ENCODE data around the gene ZBTB46. TPM values are rescaled to one million over a fixed set of nuclear protein-coding genes. Genes with fewer than 3 reads are reported as not detected.

The ZBTB46 gene
- total RNA-seq, 6 experiments from 2014 or later: 0.38 to 1.1 (median 0.64) TPM

GRCh38 chr20:63702751-63703470 is 128.2 kb downstream of the ZBTB46 start:
- Mint-ChIP-seq H3K4me1 (ENCODE audit: low read depth) (peaks cover 27% of the 10 kb centered on the region), H3K27me3 (ENCODE audit: insufficient read depth) (peaks cover 15% of the 10 kb centered on the region), H3K9me3 (no peaks in the 10 kb centered on the region), H3K4me3 (no peak overlapping the region), H3K36me3 (ENCODE audit: low read depth) (peaks cover 12% of the 10 kb centered on the region), H3K27ac (no peak overlapping the region)
- no peak for TF ChIP-seq CTCF (IDR thresholded peaks at IDR 0.05)
- no peak for DNase-seq

- Mint-ChIP-seq H3K27me3 (ENCODE audit: insufficient read depth) (peaks cover 18% of the 10 kb centered on the region), H3K36me3 (ENCODE audit: low read depth) (peaks cover 12% of the 10 kb centered on the region), H3K9me3 (no peaks in the 10 kb centered on the region), H3K27ac (no peak overlapping the region), H3K4me3 (no peak overlapping the region), H3K4me1 (ENCODE audit: low read depth) (peaks cover 27% of the 10 kb centered on the region)
- no peak for TF ChIP-seq CTCF (IDR thresholded peaks at IDR 0.05)
- no peak for DNase-seq
Observed at GRCh38 chr20:63702036-63702665, 128.9 kb downstream of the ZBTB46 start.

GRCh38 chr20:63701329-63702035 is 129.6 kb downstream of the ZBTB46 start:
- Mint-ChIP-seq H3K9me3 (no peaks in the 10 kb centered on the region), H3K36me3 (ENCODE audit: low read depth) (peaks cover 7% of the 10 kb centered on the region), H3K27me3 (ENCODE audit: insufficient read depth) (peaks cover 18% of the 10 kb centered on the region), H3K4me3 (no peak overlapping the region), H3K4me1 (ENCODE audit: low read depth) (peaks cover 21% of the 10 kb centered on the region), H3K27ac (no peak overlapping the region; the same call in 1 of the 2 replicates)
- TF ChIP-seq CTCF (IDR thresholded peaks at IDR 0.05): no peak
- no peak for DNase-seq

GRCh38 chr20:63701051-63701328 is 130.1 kb downstream of the ZBTB46 start:
- peaks cover 16% of the 10 kb centered on the region for H3K4me1 Mint-ChIP-seq (ENCODE audit: low read depth)
- H3K4me3 Mint-ChIP-seq: no peak overlapping the region
- no peak for DNase-seq
- peaks cover 23% of the 10 kb centered on the region for H3K27me3 Mint-ChIP-seq (ENCODE audit: insufficient read depth)
- no peaks in the 10 kb centered on the region for H3K9me3 Mint-ChIP-seq
- H3K27ac Mint-ChIP-seq: no peak overlapping the region; the same call in 1 of the 2 replicates
- H3K36me3 Mint-ChIP-seq (ENCODE audit: low read depth): peaks cover 5% of the 10 kb centered on the region; the same call in 1 of the 2 replicates
- no peak for TF ChIP-seq CTCF (IDR thresholded peaks at IDR 0.05)

GRCh38 chr20:63700199-63701050 is 130.6 kb downstream of the ZBTB46 start:
- peak overlapping the region; percentile 95 for H3K27ac Mint-ChIP-seq
- DNase-seq: no peak
- no peaks in the 10 kb centered on the region for H3K9me3 Mint-ChIP-seq
- H3K36me3 Mint-ChIP-seq (ENCODE audit: low read depth): peaks cover 5% of the 10 kb centered on the region; the same call in 1 of the 2 replicates
- H3K4me3 Mint-ChIP-seq: no peak overlapping the region; the same call in 1 of the 2 replicates
- no peak for TF ChIP-seq CTCF (IDR thresholded peaks at IDR 0.05)
- peaks cover 26% of the 10 kb centered on the region for H3K27me3 Mint-ChIP-seq (ENCODE audit: insufficient read depth)
- H3K4me1 Mint-ChIP-seq (ENCODE audit: low read depth): peaks cover 10% of the 10 kb centered on the region
